ENCODE data around the gene FBXW11.
"Not testable (repeated sequence)": the region's sequence is repeated elsewhere in the genome, so short reads cannot be mapped to it uniquely, and the experiment has no call there.

FBXW11 gene

DNA sequence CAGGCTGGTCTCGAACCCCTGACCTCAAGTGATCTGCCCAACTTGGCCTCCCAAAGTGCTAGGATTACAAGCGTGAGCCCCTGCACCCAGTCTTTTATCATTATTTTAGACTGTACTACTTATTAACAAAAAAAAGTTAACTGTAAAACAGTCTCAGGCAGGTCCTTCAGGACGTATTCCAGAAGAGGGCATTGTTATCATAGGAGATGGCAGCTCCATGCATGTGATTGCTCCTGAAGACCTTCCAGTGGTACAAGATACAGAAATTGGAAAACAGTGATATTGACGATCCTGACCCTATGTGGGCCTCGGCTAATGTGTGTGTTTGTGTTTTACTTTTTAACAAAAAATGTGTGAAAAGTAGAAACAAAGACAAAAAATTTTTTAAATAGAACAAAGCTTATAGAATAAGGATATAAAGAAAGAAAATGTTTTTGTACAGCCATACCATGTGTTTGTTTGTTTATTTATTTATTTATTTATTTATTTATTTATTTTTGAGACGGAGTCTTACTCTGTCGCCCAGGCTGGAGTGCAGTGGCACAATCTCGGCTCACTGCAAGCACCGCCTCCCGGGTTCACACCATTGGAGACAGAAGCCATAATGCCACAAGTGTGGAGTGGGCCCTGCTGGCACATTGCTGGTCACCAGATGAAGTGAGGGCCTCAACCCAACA lies 13.8 kb upstream of the FBXW11 start:
- DNase-seq (ENCODE audit: low spot score), result not testable (repeated sequence)

DNA sequence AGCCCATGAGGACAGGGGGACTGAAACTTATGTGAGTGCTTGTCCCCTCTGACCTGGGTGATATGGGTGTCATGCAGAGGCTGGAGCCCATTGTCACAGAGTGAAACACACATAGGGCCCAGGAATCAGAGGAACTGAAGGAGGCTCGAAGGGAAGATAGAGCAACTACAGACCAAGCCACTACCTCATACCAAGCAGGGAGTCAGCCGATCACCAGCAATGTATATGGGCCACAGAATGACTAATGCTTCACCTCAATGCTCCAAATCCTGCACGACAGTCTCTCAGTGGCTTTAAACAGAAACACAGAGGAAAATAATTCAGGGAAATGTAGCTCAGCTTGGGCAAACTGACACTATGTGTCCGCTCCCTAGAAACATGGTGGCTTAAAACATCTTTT lies 8.9 kb upstream of the FBXW11 start:
- DNase-seq (ENCODE audit: low spot score), result no peak

DNA sequence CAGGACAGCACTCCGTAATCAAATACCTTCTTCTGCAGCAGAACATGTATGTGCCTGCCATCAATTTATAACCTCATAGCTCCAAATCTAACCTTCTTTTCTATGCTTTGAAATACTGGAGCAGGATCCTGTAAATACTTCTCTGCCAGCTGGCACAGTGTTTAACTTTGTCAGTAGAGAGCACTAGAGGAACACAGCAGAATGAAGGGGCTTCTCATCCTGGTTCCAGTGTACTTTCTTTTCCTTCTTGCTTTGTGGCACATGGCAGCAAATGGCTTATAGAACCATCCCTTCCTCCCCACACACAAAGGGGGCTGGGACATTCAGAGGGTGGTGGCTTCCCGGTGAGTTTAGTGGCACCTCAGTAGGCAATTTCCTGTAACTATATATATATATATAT lies 3.8 kb upstream of the FBXW11 start:
- no peak for DNase-seq (ENCODE audit: low spot score)

DNA sequence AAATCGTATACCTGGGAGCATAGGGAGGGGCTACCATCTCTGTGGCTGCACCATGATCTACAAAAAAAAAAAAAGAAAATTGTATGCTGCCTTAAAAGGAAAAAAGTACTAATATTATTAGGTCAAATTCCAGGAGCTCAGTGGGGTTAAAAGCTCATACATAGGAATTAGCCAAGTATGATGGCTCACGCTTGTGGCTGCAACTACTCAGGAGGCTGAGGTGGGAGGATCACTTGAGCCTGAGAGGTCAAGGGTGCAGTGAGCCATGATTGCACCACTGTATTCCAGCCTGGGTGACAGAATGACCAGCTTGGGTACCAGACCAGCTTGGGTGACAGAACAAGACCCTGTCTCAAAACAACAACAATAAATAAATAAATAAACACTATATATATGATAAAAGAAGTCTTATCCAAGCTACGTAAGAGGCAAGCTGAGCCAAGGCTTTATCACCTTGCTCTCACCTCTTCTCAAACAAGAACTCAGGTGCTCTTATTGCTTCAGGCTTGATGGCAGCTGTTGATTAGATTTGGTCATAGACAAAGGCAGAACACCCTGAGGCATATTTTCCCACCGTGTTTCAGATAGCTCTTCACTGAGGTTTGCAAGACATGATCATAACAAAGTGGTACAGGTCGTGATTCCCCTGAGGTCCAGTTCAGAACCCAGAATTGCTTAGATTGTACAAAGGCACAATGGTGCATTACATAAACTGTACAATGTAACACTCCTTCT lies 3.3 kb upstream of the FBXW11 start:
- DNase-seq (ENCODE audit: low spot score), result no peak

DNA sequence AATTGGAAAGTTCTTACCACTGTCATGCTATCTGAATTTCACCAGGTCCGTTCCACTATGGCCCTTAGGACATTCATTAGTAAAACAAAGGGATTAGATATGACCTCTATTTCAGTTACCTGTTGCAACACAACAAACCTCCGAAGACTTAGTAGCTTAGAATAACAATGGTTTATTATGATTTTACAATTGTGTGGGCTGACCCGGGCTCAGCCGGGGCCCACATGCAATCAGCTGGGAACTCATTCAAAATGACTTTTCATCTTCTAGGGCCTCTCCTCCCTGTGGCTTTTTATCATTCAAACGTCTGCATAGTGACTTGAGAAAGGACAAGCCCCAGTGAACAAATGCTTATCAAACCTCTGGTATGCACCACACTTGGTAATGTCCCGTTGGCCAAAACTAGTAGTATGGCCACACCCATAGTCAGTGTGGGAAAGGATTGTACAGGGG lies 2.3 kb upstream of the FBXW11 start:
- DNase-seq (ENCODE audit: low spot score), result no peak

DNA sequence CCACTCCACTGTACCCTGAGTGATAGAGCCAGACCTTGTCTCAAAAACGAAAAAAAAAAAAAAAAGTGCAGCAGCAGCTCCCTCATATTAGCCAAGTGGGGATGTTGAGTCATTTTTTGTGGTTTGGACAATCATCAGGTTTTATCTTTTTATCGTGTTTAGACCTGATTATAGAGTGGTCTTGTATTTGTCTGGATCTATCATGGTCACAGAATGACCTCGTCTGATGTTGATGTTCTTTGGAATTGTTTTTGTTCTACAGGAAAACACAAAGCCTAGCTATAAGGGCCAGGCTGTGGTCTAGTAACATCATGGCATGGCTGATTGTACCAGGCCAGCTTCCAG lies 1.6 kb upstream of the FBXW11 start:
- no peak for DNase-seq (ENCODE audit: low spot score)

DNA sequence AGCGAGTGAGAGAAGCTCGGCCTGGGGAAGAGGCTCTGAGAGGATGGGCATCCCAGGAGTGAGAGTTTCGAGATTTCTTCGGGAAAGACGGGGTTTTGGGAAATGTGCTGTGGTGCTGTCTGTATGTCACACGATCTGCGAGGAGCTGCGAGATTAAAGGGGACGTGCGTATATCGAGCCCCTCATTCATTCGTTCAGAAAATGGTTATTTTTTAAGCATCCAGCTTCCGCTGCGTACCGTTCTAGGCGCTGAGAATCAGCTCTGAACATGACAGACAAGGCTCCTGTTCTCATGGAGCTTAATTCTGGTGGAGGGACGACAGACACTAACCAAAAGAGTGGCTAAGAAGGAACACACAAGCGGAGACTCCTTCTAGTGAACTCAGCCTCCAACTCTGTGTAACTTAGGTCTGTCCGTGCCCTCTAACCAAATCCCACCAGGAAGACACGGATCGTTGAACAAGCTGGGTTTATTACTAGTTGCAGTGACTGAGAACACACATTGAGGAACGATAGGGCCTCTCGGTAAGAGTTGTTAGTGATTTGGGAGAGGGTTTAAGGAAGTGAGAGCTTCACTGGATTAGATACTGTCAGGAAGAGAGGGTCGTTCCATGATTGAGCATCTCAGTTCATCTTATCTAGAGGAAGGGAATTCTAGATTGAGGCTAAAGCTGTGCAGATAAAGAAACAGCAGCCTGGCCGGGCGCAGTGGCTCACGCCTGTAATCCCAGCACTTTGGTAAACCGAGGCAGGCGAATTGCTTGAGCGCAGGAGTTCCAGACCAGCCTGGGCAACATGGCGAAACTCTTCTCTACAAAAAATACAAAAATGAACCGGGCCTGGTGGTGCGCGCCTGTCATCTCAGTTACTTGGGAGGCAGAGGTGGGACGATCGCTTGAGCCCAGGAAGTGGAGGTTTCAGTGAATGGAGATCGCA lies 1.0 kb upstream of the FBXW11 start:
- DNase-seq (ENCODE audit: low spot score), result no peak

DNA sequence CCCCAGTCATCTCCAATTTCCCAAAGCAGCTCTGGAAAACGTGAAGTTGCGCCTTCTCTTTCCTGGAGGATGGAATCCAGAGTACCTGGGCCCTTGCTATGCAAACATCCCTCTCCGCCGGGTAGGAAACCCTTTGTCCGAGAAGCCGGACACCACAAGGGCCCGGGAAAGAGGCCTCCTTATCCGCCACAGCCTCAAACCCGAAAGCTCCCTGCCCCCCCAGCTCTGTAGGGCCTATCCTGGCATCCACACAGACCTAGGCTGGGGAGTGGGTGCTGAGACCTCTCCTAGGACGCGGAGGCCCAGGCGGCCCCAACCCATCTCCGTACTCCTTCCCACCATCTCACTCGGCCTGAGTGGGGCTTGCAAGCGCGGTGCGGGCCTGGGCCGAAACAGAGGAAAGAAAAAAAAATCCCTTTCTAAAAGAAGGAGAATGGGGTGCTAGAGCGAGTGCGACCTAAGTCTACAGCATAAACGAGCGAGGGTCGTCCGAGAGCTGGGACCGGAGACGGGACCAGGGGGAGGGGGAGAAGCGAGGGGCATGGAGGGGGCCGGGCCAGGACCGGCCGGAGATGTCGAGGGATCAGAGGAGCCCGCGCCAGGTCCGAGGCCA lies 624 bp downstream of the FBXW11 start:
- DNase-seq (ENCODE audit: low spot score), result no peak

DNA sequence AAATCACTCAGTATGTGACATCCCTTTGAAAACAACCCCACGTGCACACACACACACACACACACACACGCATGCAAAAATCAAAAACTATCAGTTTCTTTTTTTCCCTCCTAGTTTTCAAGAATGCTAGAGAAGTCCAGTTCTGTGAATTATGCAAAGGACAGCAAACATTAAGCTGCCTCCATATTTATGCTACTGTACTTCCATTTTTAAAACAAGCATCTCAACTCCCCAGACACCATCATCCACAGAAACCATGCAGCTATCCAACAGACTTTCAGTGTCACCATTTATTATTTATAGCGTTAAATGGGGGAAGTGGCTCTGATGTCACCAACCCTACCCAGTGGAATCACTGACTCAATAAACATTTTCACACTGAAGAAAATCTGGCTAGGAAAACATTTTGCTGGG lies 1.6 kb downstream of the FBXW11 start:
- peak; percentile 48 for DNase-seq (ENCODE audit: low spot score)

DNA sequence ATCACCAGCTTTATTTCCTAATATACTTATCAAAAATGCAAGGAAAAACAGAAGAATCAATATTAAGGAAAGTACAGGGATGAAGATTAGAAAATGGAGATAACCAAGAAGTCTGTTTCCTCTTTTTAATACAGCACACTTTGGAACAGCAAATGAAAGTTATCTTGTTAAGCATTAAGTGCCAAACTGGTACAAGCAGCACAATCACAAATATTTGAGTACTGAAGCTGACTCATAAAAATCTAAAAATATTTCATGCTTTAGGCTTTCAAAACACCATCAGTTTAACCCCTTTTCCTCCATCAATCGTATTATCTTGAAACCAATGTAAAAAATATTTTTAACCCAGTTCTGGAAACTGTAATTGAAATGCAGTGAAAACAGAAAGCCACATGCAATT lies 2.7 kb downstream of the FBXW11 start:
- no peak for DNase-seq (ENCODE audit: low spot score)

DNA sequence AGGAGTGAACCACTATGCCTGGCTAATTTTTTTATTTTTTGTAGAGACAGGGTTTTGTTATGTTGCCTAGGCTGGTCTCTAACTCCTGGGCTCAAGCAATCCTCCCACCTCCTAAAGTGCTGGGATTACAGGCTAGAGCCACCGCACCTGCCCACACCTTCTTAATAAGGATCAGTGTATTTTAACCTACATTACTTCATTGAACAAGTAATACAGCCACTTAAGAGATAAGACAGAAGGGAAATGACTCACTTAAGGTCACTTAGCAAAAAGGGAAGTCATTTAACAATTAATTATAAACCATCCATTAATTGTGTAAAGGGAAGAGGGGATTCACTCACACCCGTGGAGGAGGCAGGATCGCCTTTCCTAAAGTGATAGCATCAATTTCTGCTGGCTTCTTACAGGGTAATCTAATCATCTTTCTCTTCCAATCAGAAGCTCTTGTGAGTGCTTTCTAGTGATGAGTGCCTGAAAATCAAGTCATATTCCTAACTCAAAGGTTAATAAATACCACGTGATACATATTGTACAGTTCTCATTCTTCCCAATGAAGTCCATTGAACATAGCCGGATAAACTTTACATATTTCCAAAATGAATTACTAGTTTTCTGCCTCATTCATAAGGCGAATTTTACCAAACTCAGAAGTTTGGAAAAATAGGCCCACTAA lies 3.5 kb downstream of the FBXW11 start:
- no peak for DNase-seq (ENCODE audit: low spot score)

DNA sequence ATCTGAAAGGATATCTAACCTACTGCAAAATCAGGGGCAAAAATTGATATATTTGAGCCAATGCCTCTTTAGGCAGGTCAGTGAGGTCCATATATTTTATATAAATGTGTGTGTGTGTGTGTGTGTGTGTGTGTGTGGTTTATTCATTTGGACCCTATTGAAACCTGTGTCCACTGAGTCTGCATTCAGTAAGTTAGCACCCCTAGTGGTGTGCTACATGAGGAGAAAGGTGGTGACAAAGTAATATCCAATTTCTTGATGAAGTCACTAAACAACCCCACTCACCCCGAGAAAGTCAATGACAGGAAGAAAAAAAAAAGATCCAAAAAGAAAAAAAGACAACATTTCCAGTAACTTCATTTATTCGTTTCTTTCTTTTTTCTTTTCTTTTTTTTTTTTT lies 4.1 kb downstream of the FBXW11 start:
- DNase-seq (ENCODE audit: low spot score), result no peak

DNA sequence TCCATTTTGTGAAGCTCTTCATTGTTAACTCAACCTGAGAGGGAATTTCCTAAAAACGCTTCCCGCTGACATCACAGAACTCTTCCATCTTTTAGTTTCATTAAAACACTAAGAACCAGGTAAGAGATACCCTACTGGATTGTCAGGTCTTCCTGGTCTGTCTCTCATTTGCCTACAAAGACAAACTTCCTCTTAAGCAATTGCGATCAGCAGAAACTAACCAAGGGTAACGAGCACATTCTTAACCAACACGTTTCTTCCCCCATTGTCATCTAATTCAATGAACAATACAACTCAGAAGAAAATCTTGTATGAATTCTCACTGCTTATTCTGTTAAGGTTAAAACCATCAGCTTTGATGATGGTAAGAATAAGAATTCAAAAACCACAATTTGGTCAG lies 6.6 kb downstream of the FBXW11 start:
- DNase-seq (ENCODE audit: low spot score), result no peak

DNA sequence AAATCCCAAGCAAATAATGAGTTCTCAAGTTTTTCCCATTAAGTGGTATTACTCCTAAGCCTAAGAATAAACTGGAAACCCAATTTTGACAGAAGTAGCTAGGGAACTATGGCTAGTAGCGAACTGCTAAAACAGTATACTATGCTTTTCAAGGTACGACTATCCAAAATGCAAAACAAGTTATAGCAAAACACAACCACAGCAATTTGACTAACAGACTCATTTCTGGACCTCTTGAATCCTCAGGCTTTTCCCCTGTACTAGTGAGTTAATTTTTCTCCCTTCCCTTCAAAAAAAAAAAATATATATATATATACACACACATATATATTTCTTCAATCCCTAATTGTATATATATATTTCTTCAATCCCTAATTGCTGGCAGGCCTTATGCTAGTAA lies 7.3 kb downstream of the FBXW11 start:
- DNase-seq (ENCODE audit: low spot score), result no peak

DNA sequence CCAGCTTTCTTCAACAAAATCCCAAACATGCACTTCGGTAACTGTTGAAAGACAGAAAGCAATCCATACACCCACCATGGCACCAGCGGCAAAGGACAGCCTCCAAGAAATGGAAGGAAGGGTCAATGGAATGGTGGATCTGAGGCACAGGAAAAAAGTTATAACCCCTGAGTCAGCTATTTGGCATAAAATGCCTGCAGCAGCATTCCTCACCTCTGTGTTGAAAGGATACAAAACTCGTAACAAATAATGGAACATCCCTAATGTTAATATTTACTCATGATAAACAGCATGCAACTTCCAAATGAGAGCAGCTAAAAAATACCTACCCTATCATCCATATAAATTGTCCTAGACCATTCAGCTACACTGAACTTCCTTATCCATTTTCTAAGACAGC lies 9.4 kb downstream of the FBXW11 start:
- DNase-seq (ENCODE audit: low spot score), result no peak

DNA sequence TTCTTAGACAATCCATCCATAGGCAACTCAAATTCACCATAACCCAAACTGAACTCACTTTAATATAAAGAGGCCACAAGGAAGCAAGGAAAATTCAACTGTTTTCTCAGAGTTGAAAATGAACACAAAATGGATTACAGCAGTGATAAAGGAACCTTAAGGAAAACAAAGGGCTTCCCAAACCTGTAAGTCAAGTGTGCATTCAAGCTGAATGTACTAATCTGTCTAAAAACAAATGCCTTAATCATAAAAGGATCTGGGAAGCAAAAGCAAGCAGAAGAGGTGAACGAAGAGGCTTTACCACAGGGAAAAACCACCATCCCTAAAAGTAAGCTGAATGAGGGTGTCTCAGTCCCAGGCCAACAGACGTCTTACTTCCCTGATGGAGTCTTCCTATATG lies 13.6 kb downstream of the FBXW11 start:
- DNase-seq (ENCODE audit: low spot score), result no peak

DNA sequence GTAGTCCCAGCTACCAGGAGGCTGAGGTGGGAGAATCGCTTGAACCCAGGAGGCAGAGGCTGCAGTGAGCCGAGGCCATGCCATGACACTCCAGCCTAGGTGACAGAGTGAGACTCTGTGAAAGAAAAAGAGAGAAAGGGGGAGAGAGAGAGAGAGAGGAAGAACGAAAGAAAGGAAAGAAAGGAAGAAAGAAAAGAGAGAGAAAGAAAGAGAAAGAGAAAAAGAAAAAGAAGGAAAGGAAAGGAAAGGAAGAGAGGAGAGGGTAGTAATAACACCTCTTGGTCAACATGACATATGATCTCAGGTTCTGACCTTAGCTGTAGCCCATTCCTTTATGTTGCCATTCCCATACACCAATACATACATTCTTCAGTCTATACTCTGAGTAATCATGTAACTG lies 14.1 kb downstream of the FBXW11 start:
- no peak for DNase-seq (ENCODE audit: low spot score)

DNA sequence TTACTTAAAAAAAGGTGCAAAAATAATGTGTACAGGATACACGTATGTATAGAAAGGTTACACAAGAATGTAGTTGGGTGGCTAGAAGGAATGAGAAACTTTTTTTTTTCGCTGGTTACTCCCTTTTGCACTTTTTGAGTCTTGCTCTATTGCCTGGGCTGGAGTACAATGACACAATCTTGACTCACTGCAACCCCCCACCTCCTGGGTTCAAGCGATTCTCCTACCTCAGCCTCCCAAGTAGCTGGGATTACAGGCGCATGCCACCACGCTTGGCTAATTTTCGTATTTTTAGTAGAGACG lies 15.8 kb downstream of the FBXW11 start:
- DNase-seq (ENCODE audit: low spot score), result no peak

DNA sequence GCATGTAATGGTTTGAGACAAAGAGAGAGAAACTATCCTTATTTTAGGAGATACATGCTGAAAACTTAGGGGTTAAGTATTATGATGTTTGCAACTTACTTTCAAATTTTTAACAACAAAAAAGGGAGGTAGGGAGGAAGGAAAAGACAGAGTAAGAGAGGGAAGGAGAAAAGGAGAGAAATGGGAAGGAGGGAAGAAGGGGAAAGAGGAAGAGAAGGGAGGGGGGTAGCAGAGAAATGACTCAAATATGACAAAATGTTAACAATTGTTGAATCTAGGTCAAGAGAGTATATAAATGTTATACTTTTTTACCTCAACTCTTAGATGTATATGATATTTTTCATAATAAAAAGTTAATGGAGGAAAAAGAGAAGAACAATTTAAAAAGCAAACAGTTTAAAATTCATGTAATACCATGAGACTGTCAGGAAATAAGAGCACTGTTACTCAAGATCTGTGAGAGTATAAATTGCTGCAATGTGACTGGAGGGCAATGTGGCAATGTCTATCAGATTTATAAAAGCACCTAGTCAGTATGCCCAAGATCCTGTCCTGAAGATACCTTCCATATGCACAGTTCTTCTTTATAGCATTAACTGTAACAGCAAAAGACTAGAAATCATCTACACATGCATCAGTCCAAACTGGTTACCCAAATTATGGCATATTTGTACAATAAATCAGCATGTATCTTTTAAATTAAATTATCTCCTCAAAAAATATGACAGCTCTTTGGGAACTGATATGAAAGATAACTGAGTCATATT lies 16.3 kb downstream of the FBXW11 start:
- DNase-seq (ENCODE audit: low spot score), result no peak

DNA sequence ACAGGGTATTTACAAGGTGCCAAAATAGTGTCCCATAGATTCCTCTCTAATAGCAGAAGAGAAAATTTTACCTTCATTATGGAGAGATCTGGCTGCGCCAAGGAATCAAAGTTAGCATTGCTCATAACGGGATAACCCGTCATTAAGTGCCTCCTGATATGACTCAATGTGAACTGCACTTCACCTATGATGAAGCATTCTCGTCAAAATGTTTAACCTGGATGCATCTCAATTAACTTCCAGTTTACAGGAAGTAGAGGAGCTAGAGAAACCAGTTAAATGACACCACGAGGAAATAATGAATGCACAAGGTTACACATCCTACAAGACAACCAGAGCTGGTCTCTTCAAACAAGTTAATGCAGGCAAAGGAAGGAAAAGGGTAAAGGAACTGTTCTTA lies 17.2 kb downstream of the FBXW11 start:
- DNase-seq (ENCODE audit: low spot score), result peak; percentile 83

DNA sequence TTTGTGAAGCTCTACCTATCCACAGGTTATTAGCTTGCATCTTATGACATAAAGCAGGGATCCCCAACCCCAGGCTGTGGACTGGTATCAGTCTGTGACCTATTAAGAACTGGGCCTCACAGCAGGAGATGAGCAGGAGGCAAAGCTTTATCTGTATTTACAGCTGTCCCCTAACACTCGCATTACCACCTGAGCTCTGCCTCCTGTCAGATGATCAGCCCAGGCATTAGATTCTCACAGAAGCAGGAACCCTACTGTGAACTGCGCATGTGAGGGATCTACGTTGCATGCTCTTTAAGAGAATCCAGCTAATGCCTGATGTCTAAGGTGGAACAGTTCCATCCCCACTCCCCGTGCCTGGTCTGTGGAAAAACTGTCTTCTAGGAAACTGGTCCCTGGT lies 19.7 kb downstream of the FBXW11 start:
- no peak for DNase-seq (ENCODE audit: low spot score)

Data from activated CD4-positive, alpha-beta T cell treated with anti-CD3 and anti-CD28 coated beads, Interleukin-2, Interleukin-4, amounts not matched to agents 100 ng/mL and 50 ng/mL, durations not matched to agents 16 hours and 8 hours (primary cell).